A204.1 (cell line): Measurements from ENCODE around the gene GJC2.
A peak's percentile ranks its signal among the peaks of the same experiment; 100 is the strongest.
"Not testable (repeated sequence)": the region's sequence is repeated elsewhere in the genome, so short reads cannot be mapped to it uniquely, and the experiment has no call there.

Experiments
- FAIRE-seq: peaks from 2 replicates; lab custom pipeline; 2012; peaks lifted over from hg19 to GRCh38; lab: Jason Lieb, UNC

The GJC2 gene

GRCh38 chr1:228149406-228150119, at the start of gene GJC2:
Gene GJC2 (plus strand): TSS chr1:228149930. CDS start chr1:228157759, 7,829 bp downstream.
- FAIRE-seq: no peak

GRCh38 chr1:228100822-228101613, 48.7 kb upstream of the GJC2 start:
- no peak for FAIRE-seq

GRCh38 chr1:228101614-228101993, 48.1 kb upstream of the GJC2 start:
- no peak for FAIRE-seq

- FAIRE-seq: no peak
Measured at GRCh38 chr1:228101994-228102790, 47.5 kb upstream of the GJC2 start.

GRCh38 chr1:228102791-228103620, 46.7 kb upstream of the GJC2 start, which contains the start of gene C1orf35:
Gene C1orf35 (minus strand): TSS chr1:228103325. CDS start chr1:228103227, 98 bp downstream.
- FAIRE-seq: no peak

- no peak for FAIRE-seq
Measured at GRCh38 chr1:228104526-228105269, 45.0 kb upstream of the GJC2 start.

GRCh38 chr1:228105270-228105995, 44.3 kb upstream of the GJC2 start:
- FAIRE-seq: no peak

- no peak for FAIRE-seq
Measured at GRCh38 chr1:228105996-228106799, 43.5 kb upstream of the GJC2 start.

GRCh38 chr1:228106800-228107054, 43.0 kb upstream of the GJC2 start:
- FAIRE-seq: no peak

- no peak for FAIRE-seq
Measured at GRCh38 chr1:228107636-228108035, 42.1 kb upstream of the GJC2 start.

GRCh38 chr1:228108055-228108690, 41.6 kb upstream of the GJC2 start:
- FAIRE-seq: no peak

GRCh38 chr1:228108742-228109072, 41.0 kb upstream of the GJC2 start:
- FAIRE-seq: no peak

- peak; percentile 92 for FAIRE-seq
Measured at GRCh38 chr1:228109073-228109961, 40.4 kb upstream of the GJC2 start, which contains the start of gene MRPL55. Gene MRPL55 (minus strand): TSS chr1:228109299. CDS start chr1:228108260, 1,039 bp downstream.

GRCh38 chr1:228109962-228110488, 39.7 kb upstream of the GJC2 start:
- no peak for FAIRE-seq

GRCh38 chr1:228110556-228110955, 39.2 kb upstream of the GJC2 start:
- no peak for FAIRE-seq

GRCh38 chr1:228111315-228111714, 38.4 kb upstream of the GJC2 start:
- FAIRE-seq: not testable (repeated sequence)

- no peak for FAIRE-seq
Measured at GRCh38 chr1:228112167-228112566, 37.6 kb upstream of the GJC2 start.

GRCh38 chr1:228112617-228113016, 37.1 kb upstream of the GJC2 start:
- FAIRE-seq: no peak
